ENCODE data around the gene SHROOM3.

- TF ChIP-seq POLR2A (IDR thresholded peaks at IDR 0.05) (no peak), CTCF (IDR thresholded peaks at IDR 0.05) (no peak), EP300 (IDR thresholded peaks at IDR 0.05) (no peak), POLR2AphosphoS5 (IDR thresholded peaks at IDR 0.05) (no peak)
Observed at GRCh38 chr4:76665721-76666120, 230.7 kb downstream of the SHROOM3 start.
